HG02798 (cell line): ENCODE measurements around the gene LRP8.
A peak's percentile ranks its signal among the peaks of the same experiment; 100 is the strongest.
"Not testable (repeated sequence)": the region's sequence is repeated elsewhere in the genome, so short reads cannot be mapped to it uniquely, and the experiment has no call there.

Source experiments
- ATAC-seq: cut with Tn5 transposase; IDR thresholded peaks from one replicate; pipeline ENCODE4 v1.9.1; 2021; ENCODE audit warnings: mild to moderate bottlenecking; ENCODE audit not compliant: unreplicated experiment, poor library complexity

LRP8 gene

GRCh38 chr1:53242381-53242780 is 85.5 kb downstream of the LRP8 start:
- ATAC-seq = no peak

GRCh38 chr1:53241828-53242227 is 86.0 kb downstream of the LRP8 start:
- no peak for ATAC-seq

- ATAC-seq = peak; percentile 99
Measured at GRCh38 chr1:53238197-53239155, 89.4 kb downstream of the LRP8 start, which contains the start of gene MAGOH. MAGOH (minus strand) TSS chr1:53238518; CDS start chr1:53238448, 70 bp downstream.

GRCh38 chr1:53237638-53238037 is 90.2 kb downstream of the LRP8 start:
- no peak for ATAC-seq

GRCh38 chr1:53220962-53221286 is 106.9 kb downstream of the LRP8 start:
- ATAC-seq = no peak

- peak; percentile 93 for ATAC-seq
Measured at GRCh38 chr1:53220171-53220961, 107.5 kb downstream of the LRP8 start, which contains the start of gene CZIB. CZIB (minus strand) TSS chr1:53220634; CDS start chr1:53220575, 59 bp downstream.

- ATAC-seq = no peak
Measured at GRCh38 chr1:53219711-53220110, 108.2 kb downstream of the LRP8 start.

- ATAC-seq = no peak
Measured at GRCh38 chr1:53218201-53218600, 109.7 kb downstream of the LRP8 start.

- ATAC-seq = no peak
Measured at GRCh38 chr1:53214376-53214940, 113.4 kb downstream of the LRP8 start.

GRCh38 chr1:53210954-53211353 is 116.9 kb downstream of the LRP8 start:
- no peak for ATAC-seq

- ATAC-seq = no peak
Measured at GRCh38 chr1:53210352-53210751, 117.5 kb downstream of the LRP8 start.

- no peak for ATAC-seq
Measured at GRCh38 chr1:53207726-53208125, 120.1 kb downstream of the LRP8 start.

- no peak for ATAC-seq
Measured at GRCh38 chr1:53206735-53207379, 121.0 kb downstream of the LRP8 start.

GRCh38 chr1:53206083-53206685 is 121.7 kb downstream of the LRP8 start:
- not testable (repeated sequence) for ATAC-seq

GRCh38 chr1:53205496-53205895 is 122.4 kb downstream of the LRP8 start:
- not testable (repeated sequence) for ATAC-seq

- no peak for ATAC-seq
Measured at GRCh38 chr1:53203466-53203865, 124.4 kb downstream of the LRP8 start.

- no peak for ATAC-seq
Measured at GRCh38 chr1:53198241-53198651, 129.6 kb downstream of the LRP8 start.

GRCh38 chr1:53197291-53198200 is 130.3 kb downstream of the LRP8 start:
- no peak for ATAC-seq
